NOMO-1 (cell line): ENCODE measurements around the gene G6PC1.
"Not testable (repeated sequence)": the region's sequence is repeated elsewhere in the genome, so short reads cannot be mapped to it uniquely, and the experiment has no call there.

ENCODE experiments used
- DNase-seq, 2 experiments: peaks; one replicate each; lab custom pipeline; 2025; ENCODE audit not compliant: unreplicated experiment in 2 of 2; lab: John Stamatoyannopoulos, UW

The G6PC1 gene

GRCh38 chr17:42900460-42901331 is at the start of gene G6PC1:
TSS of gene G6PC1 (plus strand) at chr17:42900799. CDS start at chr17:42900877, 78 bp downstream.
- no peak for DNase-seq

- DNase-seq = no peak
Measured at GRCh38 chr17:42850954-42851353, 49.6 kb upstream of the G6PC1 start, which contains the start of gene AOC3. TSS of gene AOC3 (plus strand) at chr17:42851199. CDS start at chr17:42851344, 145 bp downstream.

GRCh38 chr17:42851371-42852240 is 49.0 kb upstream of the G6PC1 start:
- not testable (repeated sequence) for DNase-seq

- DNase-seq = no peak
Measured at GRCh38 chr17:42852351-42852750, 48.2 kb upstream of the G6PC1 start.

- DNase-seq = no peak
Measured at GRCh38 chr17:42853004-42853403, 47.6 kb upstream of the G6PC1 start.

GRCh38 chr17:42853597-42853967 is 47.0 kb upstream of the G6PC1 start:
- DNase-seq = no peak

- DNase-seq = no peak
Measured at GRCh38 chr17:42853968-42854790, 46.4 kb upstream of the G6PC1 start.

GRCh38 chr17:42855048-42855596 is 45.5 kb upstream of the G6PC1 start:
- no peak for DNase-seq

- DNase-seq = not testable (repeated sequence)
Measured at GRCh38 chr17:42856093-42856492, 44.5 kb upstream of the G6PC1 start.

GRCh38 chr17:42856516-42856915 is 44.1 kb upstream of the G6PC1 start:
- not testable (repeated sequence) for DNase-seq

- no peak for DNase-seq
Measured at GRCh38 chr17:42857389-42857788, 43.2 kb upstream of the G6PC1 start.

- DNase-seq = no peak
Measured at GRCh38 chr17:42865638-42866094, 34.9 kb upstream of the G6PC1 start.

GRCh38 chr17:42866216-42866615 is 34.4 kb upstream of the G6PC1 start:
- DNase-seq = no peak

- no peak for DNase-seq
Measured at GRCh38 chr17:42866631-42867575, 33.7 kb upstream of the G6PC1 start.

- DNase-seq = not testable (repeated sequence)
Measured at GRCh38 chr17:42867694-42868261, 32.8 kb upstream of the G6PC1 start.

- DNase-seq = no peak
Measured at GRCh38 chr17:42868338-42868737, 32.3 kb upstream of the G6PC1 start.

- no peak for DNase-seq
Measured at GRCh38 chr17:42871647-42872046, 29.0 kb upstream of the G6PC1 start.

- DNase-seq = no peak
Measured at GRCh38 chr17:42872251-42872965, 28.2 kb upstream of the G6PC1 start.
